B cell (primary cell): Measurements from ENCODE around the gene TINAGL1. TPM values are rescaled to one million over a fixed set of nuclear protein-coding genes. Genes with fewer than 3 reads are reported as not detected.

Experiments used
- ATAC-seq: fragments of 200-7000 bp; cut with Tn5 transposase; one replicate; pipeline ENCODE4 v1.10.0; 2021; ENCODE audit warnings: low read depth, mild to moderate bottlenecking, moderate number of reproducible peaks, moderate library complexity
- CTCF ChIA-PET: fragments of 350-600 bp; sonication (Branson Sonifier 250); formaldehyde crosslinking; loops from one replicate; lab custom pipeline; 2021; ENCODE audit warnings: antibody characterized with exemption, inconsistent platforms; lab: Charles Lee
- POLR2A ChIA-PET: fragments of 350-600 bp; sonication (Branson Sonifier 250); formaldehyde crosslinking; loops from one replicate; lab custom pipeline; 2021; ENCODE audit warnings: antibody characterized with exemption; lab: Charles Lee
- DNase-seq: peaks from one replicate; pipeline ENCODE4 v3.0.0; 2013
- H2AFZ ChIP-seq: 2 replicates; pipeline ENCODE4 v1.6.1; 2012; ENCODE audit warnings: mild to moderate bottlenecking, low read depth, low read length; ENCODE audit not compliant: insufficient read depth, poor library complexity, severe bottlenecking
- H3K27ac ChIP-seq, 2 donors: 1 replicate in 1 of 2; 2 replicates in 1 of 2; pipeline ENCODE4 v1.5.1; 2012 to 2013; ENCODE audit warnings: low read length in 2 of 2, mild to moderate bottlenecking in 2 of 2, moderate library complexity in 1 of 2
- H3K27me3 ChIP-seq, 4 experiments: fragments of 200-600 bp in 1 of 4; sonication (generic) in 1 of 4; replicated peaks in 1 of 4; 1 replicate in 2 of 4; 2 replicates in 2 of 4; pipeline versions ENCODE4 v1.6.1 to v1.7.0; 2013 to 2016; ENCODE audit warnings: low read length in 3 of 4, mild to moderate bottlenecking in 2 of 4, mixed read lengths in 1 of 4, moderate library complexity in 1 of 4; ENCODE audit not compliant: insufficient read depth in 4 of 4, control insufficient read depth in 3 of 4; ENCODE audit errors: control extremely low read depth in 1 of 4
- H3K36me3 ChIP-seq, 2 experiments: replicated peaks in 1 of 2; 1 replicate in 1 of 2; 2 replicates in 1 of 2; pipeline versions ENCODE4 v1.6.1 to v1.7.1; 2013; ENCODE audit warnings: low read length in 1 of 2; ENCODE audit not compliant: insufficient read depth in 2 of 2, control insufficient read depth in 1 of 2; ENCODE audit errors: control extremely low read depth in 1 of 2, extremely low read depth in 1 of 2
- H3K4me1 ChIP-seq, 2 donors: fragments of 200-600 bp in 1 of 2; sonication (generic) in 1 of 2; 1 replicate in 1 of 2; 2 replicates in 1 of 2; pipeline versions ENCODE4 v1.5.1 to v1.6.1; 2013 to 2017; ENCODE audit warnings: low read length in 2 of 2; ENCODE audit not compliant: control insufficient read depth in 2 of 2, insufficient read depth in 2 of 2
- H3K4me2 ChIP-seq: replicated peaks from 2 replicates; pipeline ENCODE3; 2012; ENCODE audit warnings: mild to moderate bottlenecking, low read depth, low read length; ENCODE audit not compliant: poor library complexity, severe bottlenecking
- H3K4me3 ChIP-seq, 5 experiments: fragments of 200-600 bp in 1 of 5; sonication (generic) in 1 of 5; 1 replicate in 3 of 5; 2 replicates in 2 of 5; pipeline versions ENCODE4 v1.5.1 to v1.7.0; 2011 to 2016; ENCODE audit warnings: low read length in 4 of 5, mild to moderate bottlenecking in 4 of 5, low read depth in 2 of 5, control low read depth in 1 of 5, moderate library complexity in 1 of 5; ENCODE audit not compliant: insufficient read depth in 1 of 5; ENCODE audit errors: control extremely low read depth in 1 of 5, extremely low read depth in 1 of 5
- H3K79me2 ChIP-seq: fragments of 200-600 bp; sonication (generic); one replicate; pipeline ENCODE4 v1.6.0; 2016; ENCODE audit warnings: low read length; ENCODE audit not compliant: control insufficient read depth, insufficient read depth
- H3K9ac ChIP-seq: fragments of 200-600 bp; sonication (generic); 2 replicates; pipeline ENCODE4 v1.6.1; 2017; ENCODE audit warnings: mild to moderate bottlenecking, low read length, moderate library complexity
- H3K9me3 ChIP-seq, 3 donors: one replicate each; pipeline versions ENCODE4 v1.6.1 to v1.7.1; 2013; ENCODE audit warnings: low read length in 2 of 3; ENCODE audit not compliant: control insufficient read depth in 2 of 3, insufficient read depth in 1 of 3; ENCODE audit errors: control extremely low read depth in 1 of 3
- H4K20me1 ChIP-seq: 2 replicates; pipeline ENCODE4 v1.6.0; 2012; ENCODE audit warnings: mild to moderate bottlenecking, low read length; ENCODE audit not compliant: insufficient read depth, control insufficient read depth, poor library complexity, severe bottlenecking
- H3K27ac Mint-ChIP-seq: one replicate; pipeline ENCODE4 v1.8.0; 2021; ENCODE audit warnings: mixed read lengths
- H3K27me3 Mint-ChIP-seq: one replicate; pipeline ENCODE4 v1.8.0; 2021; ENCODE audit warnings: mixed read lengths
- H3K4me1 Mint-ChIP-seq: one replicate; pipeline ENCODE4 v1.8.0; 2021; ENCODE audit warnings: mixed read lengths
- H3K4me3 Mint-ChIP-seq: one replicate; pipeline ENCODE4 v1.8.0; 2021; ENCODE audit warnings: mixed read lengths
- H3K9me3 Mint-ChIP-seq: one replicate; pipeline ENCODE4 v1.8.0; 2022; ENCODE audit warnings: mixed read lengths; ENCODE audit not compliant: insufficient read depth
- EZH2 ChIP-seq: IDR thresholded peaks from 2 replicates; pipeline ENCODE4 v1.6.1; 2012; ENCODE audit warnings: borderline replicate concordance, low read depth, mild to moderate bottlenecking, moderate library complexity, low read length; ENCODE audit not compliant: insufficient read depth, poor library complexity, severe bottlenecking
- WGBS: methylation state at CpG from one replicate; pipeline ENCODE4 v1.1.5; 2013; ENCODE audit warnings: missing lambda C conversion rate; ENCODE audit not compliant: insufficient coverage; 5-methylcytosine and 5-hydroxymethylcytosine counted together
- intact Hi-C: fragments of 100-400 bp; cut with micrococcal nuclease; formaldehyde crosslinking; loops from one replicate; pipeline ENCODE4 v1.10.0; 2022
- polyA plus RNA-seq: library from polyadenylated mRNA; depleted of rRNA; stranded (reverse); fragments of >200 nt; gene quantifications from 2 replicates; pipeline ENCODE4 v1.2.3, GENCODE V29; 2012
- total RNA-seq, 2 donors: library from RNA; stranded (reverse); fragments of 120-200 nt in 1 of 2; gene quantifications; 1 replicate in 1 of 2; 2 replicates in 1 of 2; pipeline versions ENCODE4 v1.2.3 to v1.2.4, GENCODE V29; 2013 to 2022
- TF ChIP-seq, protein P1 (sequence below): fragments of 200-600 bp; IDR thresholded peaks from one replicate; pipeline ENCODE4 v1.8.0; 2022; ENCODE audit warnings: antibody characterized with exemption, mild to moderate bottlenecking

Gene TINAGL1
- total and polyA plus RNA-seq, 2 donors (not counting 1 experiment from before 2014, with no cell fraction given), result not detected

DNA sequence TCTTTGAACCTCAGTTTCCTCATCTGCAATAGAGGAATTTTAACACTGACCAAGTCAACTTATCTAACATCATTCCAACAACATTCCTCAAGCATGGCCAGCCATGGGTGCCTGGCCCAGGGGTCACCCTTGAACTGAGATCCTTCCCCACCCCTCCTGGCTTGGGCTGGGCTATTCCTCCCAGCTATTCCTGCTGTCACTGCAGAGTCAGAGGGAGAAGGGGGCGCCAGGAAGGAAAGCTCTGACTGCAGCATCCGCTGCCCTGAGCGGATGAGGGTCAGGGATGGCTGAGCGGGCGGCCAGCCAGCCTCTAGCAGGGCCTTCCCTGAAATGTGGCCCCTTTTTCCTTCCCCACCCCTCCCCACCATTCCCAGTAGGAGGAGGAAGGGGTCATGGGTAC, 3.1 kb downstream of the TINAGL1 start:
- no peaks in the 10 kb centered on the region for H3K36me3 ChIP-seq
- ChIA-PET POLR2A (no interaction called here), CTCF (interaction anchor here (0.6 to 1.3 kb wide), 2 partner anchors 17 to 817 kb away, joined by 3 read pairs; no protein-coding TSS in a partner anchor)
- no CpG with 5 or more reads among the region's 5 CpGs for WGBS
- H3K4me3 ChIP-seq, result no peak overlapping the region
- Mint-ChIP-seq H3K9me3 (no peaks in the 10 kb centered on the region), H3K27ac (no peak overlapping the region), H3K4me1 (peaks cover 4% of the 10 kb centered on the region), H3K27me3 (peaks cover 17% of the 10 kb centered on the region), H3K4me3 (no peak overlapping the region)
- H3K27me3 ChIP-seq, result peaks cover 0 to 11% (median 3%) of the 10 kb centered on the region in 4 experiments
- no peak for ATAC-seq
- no peak overlapping the region for H2AFZ ChIP-seq
- H3K9ac ChIP-seq, result no peak overlapping the region
- intact Hi-C loops, result no loop called here
- H3K79me2 ChIP-seq, result no peaks in the 10 kb centered on the region
- H3K27ac ChIP-seq, result no peak overlapping the region
- DNase-seq, result no peak
- no peak overlapping the region for H3K4me2 ChIP-seq
- H3K4me1 ChIP-seq, result peaks cover 0 to 8% of the 10 kb centered on the region in 2 donors
- no peaks in the 10 kb centered on the region for H4K20me1 ChIP-seq
- no peaks in the 10 kb centered on the region for H3K9me3 ChIP-seq
- TF ChIP-seq EZH2, result no peak
- TF ChIP-seq, protein P1, sequence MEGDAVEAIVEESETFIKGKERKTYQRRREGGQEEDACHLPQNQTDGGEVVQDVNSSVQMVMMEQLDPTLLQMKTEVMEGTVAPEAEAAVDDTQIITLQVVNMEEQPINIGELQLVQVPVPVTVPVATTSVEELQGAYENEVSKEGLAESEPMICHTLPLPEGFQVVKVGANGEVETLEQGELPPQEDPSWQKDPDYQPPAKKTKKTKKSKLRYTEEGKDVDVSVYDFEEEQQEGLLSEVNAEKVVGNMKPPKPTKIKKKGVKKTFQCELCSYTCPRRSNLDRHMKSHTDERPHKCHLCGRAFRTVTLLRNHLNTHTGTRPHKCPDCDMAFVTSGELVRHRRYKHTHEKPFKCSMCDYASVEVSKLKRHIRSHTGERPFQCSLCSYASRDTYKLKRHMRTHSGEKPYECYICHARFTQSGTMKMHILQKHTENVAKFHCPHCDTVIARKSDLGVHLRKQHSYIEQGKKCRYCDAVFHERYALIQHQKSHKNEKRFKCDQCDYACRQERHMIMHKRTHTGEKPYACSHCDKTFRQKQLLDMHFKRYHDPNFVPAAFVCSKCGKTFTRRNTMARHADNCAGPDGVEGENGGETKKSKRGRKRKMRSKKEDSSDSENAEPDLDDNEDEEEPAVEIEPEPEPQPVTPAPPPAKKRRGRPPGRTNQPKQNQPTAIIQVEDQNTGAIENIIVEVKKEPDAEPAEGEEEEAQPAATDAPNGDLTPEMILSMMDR, result no peak

DNA sequence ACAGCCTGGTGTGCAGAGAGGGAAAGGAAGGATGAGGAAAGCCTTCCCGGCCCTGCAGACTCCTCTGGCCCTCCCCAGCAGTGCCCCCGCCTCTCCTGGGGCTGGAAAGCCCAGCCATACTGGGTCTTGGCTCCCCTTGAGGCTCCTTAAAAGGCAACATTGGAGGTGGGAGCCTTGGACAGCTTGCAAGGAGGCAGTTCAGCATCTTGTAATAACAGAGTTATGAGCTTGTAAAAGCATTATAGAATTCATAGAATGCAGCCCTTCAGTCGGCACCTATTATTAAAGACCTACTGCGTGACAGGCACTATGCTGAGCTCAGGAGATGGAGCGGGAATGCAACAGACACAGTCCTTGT, 4.2 kb downstream of the TINAGL1 start:
- H3K9me3 ChIP-seq, result no peaks in the 10 kb centered on the region
- no peak overlapping the region for H3K4me2 ChIP-seq
- Mint-ChIP-seq H3K9me3 (no peaks in the 10 kb centered on the region), H3K27ac (no peak overlapping the region), H3K4me3 (no peak overlapping the region), H3K27me3 (peaks cover 9% of the 10 kb centered on the region), H3K4me1 (peaks cover 4% of the 10 kb centered on the region)
- 86% methylated on average over 5 of the region's 5 CpGs for WGBS
- H3K9ac ChIP-seq, result no peak overlapping the region
- peaks cover 0 to 11% (median 3%) of the 10 kb centered on the region in 4 experiments for H3K27me3 ChIP-seq
- H3K79me2 ChIP-seq, result no peaks in the 10 kb centered on the region
- no peak overlapping the region for H3K27ac ChIP-seq
- POLR2A ChIA-PET, result interaction anchor here (0.6 kb wide), 1 partner anchor 193 kb away, joined by 5 read pairs; no protein-coding TSS in a partner anchor
- no peaks in the 10 kb centered on the region for H4K20me1 ChIP-seq
- H3K4me1 ChIP-seq, result peaks cover 0 to 8% of the 10 kb centered on the region in 2 donors
- CTCF ChIA-PET, result no interaction called here
- TF ChIP-seq, protein P1, result no peak
- TF ChIP-seq EZH2, result no peak
- DNase-seq, result no peak
- no peak overlapping the region for H2AFZ ChIP-seq
- no peaks in the 10 kb centered on the region for H3K36me3 ChIP-seq
- intact Hi-C loops, result no loop called here
- no peak overlapping the region for H3K4me3 ChIP-seq
- ATAC-seq, result no peak
